NOMO-1 treated with dmso at 0.1 percent for 144 hours (cell line): ENCODE data around the gene NDUFA13.

Experiments
- DNase-seq: peaks from one replicate; lab custom pipeline; 2025; ENCODE audit not compliant: unreplicated experiment; lab: John Stamatoyannopoulos, UW

Gene NDUFA13

DNA sequence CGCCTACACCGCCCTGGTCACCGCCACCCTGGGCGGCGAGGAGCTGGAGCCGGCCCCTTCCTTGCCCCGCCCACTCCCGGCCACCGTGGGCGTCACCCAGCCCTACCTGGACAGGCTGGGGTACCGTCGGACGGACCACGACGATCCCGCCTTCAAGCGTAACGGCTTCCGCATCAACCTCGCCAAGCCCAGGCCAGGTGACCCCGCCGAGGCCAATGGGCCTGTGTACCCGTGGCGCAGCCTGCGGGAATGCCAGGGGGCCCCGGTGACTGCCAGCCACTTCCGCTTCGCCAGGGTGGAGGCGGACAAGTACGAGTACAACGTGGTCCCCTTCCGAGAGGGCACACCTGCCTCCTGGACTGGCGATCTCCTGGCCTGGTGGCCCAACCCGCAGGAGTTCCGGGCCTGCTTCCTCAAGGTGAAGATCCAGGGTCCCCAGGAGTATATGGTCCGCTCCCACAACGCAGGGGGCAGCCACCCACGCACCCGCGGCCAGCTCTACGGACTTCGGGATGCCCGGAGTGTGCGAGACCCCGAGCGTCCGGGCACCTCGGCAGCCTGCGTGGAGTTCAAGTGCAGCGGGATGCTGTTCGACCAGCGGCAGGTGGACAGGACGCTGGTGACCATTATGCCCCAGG lies 29.0 kb downstream of the NDUFA13 start:
- no peak for DNase-seq

DNA sequence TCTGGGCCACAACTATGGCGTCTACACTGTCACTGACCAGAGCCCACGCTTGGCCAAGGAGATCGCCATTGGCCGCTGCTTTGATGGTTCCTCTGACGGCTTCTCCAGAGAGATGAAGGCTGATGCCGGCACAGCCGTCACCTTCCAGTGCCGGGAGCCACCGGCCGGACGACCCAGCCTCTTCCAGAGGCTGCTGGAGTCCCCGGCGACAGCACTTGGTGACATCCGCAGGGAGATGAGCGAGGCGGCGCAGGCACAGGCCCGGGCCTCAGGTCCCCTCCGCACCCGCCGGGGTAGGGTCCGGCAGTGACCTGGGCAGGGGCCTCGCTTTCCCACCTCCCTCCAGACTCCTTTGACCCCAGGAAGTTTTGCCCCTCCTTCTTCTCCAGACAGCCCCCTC lies 29.7 kb downstream of the NDUFA13 start:
- no peak for DNase-seq

GRCh38 chr19:19546751-19547162 lies 30.7 kb downstream of the NDUFA13 start:
- DNase-seq: no peak

- DNase-seq: no peak
These were observed 31.8 kb downstream of the NDUFA13 start for GRCh38 chr19:19547674-19548336.

GRCh38 chr19:19548915-19549759 lies 33.1 kb downstream of the NDUFA13 start:
- no peak for DNase-seq

DNA sequence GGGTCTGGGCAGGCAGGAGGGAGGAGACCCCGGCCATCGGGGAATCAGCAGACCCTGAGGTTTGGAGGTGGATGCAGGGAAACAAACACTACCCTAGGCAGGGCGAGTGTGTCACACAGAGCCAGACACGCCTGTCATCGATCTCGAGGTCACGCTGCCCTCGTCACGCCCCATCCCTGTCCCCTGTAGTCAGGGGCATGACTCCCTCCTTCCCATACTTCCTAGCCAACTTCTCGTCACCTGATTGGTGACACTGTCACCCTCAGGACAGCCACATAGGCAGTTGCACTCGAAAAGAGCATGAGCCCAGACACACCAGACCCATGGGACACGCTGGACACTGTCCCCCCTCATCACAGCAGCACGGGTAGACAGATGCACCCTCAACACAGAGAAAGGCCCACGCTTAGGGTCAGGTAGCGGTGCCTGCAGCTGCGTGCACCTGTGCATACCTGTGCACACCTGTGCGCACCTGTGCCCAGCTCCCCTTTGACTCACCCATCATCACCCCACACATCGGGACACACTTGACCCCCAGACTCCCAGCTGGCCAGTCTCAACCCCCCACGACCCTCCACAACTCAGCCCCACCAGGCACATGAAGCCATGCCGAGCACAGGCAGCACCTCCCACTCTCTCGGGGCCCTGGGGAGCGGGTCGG lies 33.9 kb downstream of the NDUFA13 start:
- DNase-seq: no peak

DNA sequence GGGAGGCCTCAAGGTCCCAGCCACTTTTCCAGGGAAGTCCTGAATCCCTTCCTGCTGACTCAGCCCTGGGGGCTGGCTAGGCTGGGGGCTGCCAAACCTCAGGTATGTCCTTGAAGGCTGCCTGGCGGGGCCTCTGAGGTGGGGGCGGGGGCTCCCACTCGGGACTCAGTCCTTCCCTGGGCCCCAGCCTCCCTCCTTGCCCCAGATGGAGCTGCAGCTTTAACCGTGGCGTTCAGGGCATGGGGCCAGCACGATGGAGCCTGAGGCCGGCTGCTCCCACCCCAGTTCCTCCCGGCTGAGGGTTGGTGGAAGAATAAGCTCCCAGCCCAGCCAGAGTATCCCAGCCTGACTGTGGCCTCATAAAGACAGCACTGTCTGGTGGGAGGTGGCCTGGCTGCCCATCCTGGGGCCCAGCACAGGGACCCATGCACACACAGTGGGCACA lies 34.5 kb downstream of the NDUFA13 start:
- no peak for DNase-seq

DNA sequence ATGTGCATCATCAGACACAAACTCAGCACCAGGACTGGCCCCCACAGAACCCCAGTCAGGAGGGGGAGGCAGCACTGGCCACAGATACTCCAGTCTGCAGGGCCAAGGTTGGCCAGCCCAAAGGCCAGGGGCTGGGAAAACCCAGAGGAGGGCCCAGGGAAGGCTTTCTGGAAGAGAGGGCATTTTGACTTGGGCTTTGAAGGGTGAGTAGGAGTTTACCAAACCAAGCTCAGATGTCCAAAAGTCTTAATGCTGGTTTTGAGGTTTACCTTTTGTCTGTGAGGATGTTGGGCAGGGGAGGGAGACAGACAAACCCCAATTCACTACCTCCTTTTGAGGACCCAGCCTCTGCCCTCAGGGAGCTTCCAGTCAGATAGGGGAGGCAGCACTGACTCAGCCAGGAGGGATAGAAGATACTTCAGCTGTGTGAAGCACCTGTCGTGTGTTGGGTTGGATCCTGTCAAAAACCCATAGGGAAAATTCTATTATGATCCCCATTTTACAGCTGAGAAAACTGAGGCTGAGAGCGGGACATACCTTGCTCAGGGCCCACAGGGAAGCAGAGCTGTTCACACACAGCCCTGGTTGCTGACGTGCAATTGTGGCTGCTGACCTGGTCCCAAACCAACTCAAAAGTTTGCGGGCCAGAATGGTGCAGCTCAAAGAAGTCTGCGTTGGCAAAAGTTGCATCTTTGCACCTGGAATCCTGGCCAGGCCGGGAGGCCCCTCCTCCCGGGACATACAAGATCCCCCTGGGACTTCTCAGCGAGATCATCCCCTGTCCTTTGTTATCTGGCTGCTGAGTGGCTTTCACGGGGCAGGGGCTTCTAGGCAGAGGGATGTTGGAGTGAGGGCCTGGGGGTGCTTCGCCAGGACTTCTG lies 35.2 kb downstream of the NDUFA13 start:
- DNase-seq: no peak

- DNase-seq: no peak
These were observed 35.8 kb downstream of the NDUFA13 start for GRCh38 chr19:19551853-19552192.

- DNase-seq: no peak
These were observed 36.8 kb downstream of the NDUFA13 start for GRCh38 chr19:19552798-19553197.

GRCh38 chr19:19553670-19554069 lies 37.6 kb downstream of the NDUFA13 start:
- DNase-seq: no peak

GRCh38 chr19:19554074-19555023 lies 38.3 kb downstream of the NDUFA13 start:
- DNase-seq: peak; percentile 33

DNA sequence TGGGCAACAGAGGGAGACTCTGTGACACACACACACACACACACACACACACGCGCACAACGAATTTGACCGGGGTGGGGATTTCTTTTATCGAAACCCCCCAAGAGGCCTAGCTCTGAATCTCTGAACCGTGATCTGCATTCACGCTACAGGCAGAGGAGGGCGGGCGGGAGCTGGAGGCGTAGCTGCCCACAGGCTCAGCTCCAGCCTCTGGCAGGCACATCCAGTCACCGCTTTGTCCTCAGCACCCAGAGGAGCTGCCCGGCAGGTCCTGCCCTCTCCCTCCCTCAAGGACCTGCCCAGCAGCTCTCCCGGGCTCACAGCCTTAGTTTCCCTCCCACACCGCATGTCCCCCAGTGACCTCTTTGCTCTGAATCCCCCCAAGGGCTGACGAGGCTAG lies 42.0 kb downstream of the NDUFA13 start:
- no peak for DNase-seq

- no peak for DNase-seq
These were observed 42.6 kb downstream of the NDUFA13 start for GRCh38 chr19:19558636-19559035.

GRCh38 chr19:19559931-19560330 lies 43.9 kb downstream of the NDUFA13 start:
- no peak for DNase-seq

DNA sequence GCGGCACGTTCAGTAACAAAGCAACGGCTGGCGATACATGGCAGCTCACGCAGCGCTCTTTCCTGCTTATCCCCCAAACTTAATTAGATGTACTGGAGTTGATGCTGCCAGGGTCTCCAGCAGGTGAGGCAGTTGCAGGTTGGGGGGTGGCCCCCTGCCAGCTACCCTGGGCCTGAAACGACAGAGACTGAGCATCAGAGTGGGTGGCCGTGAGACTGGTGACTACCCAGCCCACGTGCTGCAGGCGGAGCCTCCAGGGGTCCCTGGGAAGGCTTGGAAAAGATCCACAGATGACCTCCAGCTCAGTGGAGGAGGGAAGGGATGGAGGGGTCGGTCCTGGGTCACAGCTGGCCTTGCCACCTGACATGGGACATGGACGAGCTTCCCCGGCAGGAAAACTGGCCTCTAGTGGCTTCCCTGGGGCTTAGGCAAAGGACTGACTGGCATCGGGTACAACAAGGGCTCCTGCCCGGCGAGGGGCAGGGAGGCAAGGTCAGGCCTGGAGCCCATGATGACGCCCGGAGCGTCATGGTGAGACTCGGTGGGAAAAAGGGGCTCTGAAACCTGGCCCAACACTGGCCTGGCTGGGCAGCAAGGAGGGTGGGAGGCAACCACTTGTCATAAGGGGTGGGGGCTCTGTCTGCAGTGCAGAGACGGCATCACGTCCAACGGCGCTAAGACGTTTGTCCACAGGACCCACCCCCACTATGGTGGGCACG lies 46.1 kb downstream of the NDUFA13 start:
- no peak for DNase-seq

- no peak for DNase-seq
These were observed 46.8 kb downstream of the NDUFA13 start for GRCh38 chr19:19562665-19563347.

DNA sequence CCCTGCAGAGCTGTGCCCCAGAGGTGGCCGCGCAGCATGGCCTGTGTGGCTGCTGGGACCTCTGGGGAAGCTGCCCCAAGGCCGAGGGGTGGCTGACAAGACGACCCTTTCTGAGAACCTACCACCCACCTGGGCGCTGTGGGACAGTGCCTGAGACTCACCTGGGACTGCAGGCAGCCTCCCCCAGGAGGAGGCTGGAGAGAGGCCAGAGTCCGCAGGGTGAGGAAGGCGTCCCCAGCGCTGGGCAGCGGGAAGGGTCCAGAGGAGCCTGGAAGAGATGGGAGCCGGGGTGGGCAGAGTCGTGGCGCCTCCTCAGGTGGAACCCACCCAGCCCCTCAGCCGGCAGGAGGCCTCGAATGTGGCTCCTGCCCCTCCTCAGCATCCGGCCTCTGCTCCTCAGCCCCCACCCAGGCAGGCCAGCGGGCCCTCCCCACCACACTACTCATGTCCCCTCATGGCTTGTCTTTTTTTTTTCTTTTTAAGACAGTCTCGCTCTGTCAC lies 47.4 kb downstream of the NDUFA13 start:
- DNase-seq: no peak
